ENCODE measurements around the gene CALCOCO1. TPM values are rescaled to one million over a fixed set of nuclear protein-coding genes. Genes with fewer than 3 reads are reported as not detected.

The CALCOCO1 gene
- total and polyA plus RNA-seq, 2 of the 13 experiments (the other 11 are each of a cell fraction or from before 2014, with no cell fraction given): 7.7 to 47.7 TPM

- in situ Hi-C loops (cut with HindIII; ENCODE audit: extremely low pct_ligation_motif_present, low pct_unique_long_range_greater_than_20kb): no loop called here
- Histone ChIP-seq H3K79me2 (ENCODE audit: insufficient read depth, low read length) (no peaks in the 10 kb centered on the region), H2AFZ (ENCODE audit: low read length) (no peak overlapping the region), H3K4me2 (ENCODE audit: low read depth, low read length) (no peak overlapping the region), H3K27me3 (ENCODE audit: control insufficient read depth in 1 of 2, insufficient read depth in 2 of 2, low read length in 2 of 2) (peaks cover 0 to 8% of the 10 kb centered on the region in 2 experiments; a peak in 1 of 5 replicates), H3K36me3 (replicated peaks in 1 of 2; ENCODE audit: control insufficient read depth in 1 of 2, insufficient read depth in 2 of 2, low read length in 2 of 2) (no peaks in the 10 kb centered on the region; a peak in 2 of 5 replicates), H3K4me3 (replicated peaks in 1 of 3; ENCODE audit: insufficient read depth in 1 of 3, low read depth in 2 of 3, low read length in 3 of 3) (no peak overlapping the region), H3K9ac (ENCODE audit: insufficient read depth, low read depth, low read length) (no peak overlapping the region), H3K4me1 (ENCODE audit: insufficient read depth, low read length) (no peaks in the 10 kb centered on the region), H3K27ac (ENCODE audit: extremely low read length, insufficient read depth, low read length) (no peak overlapping the region), H4K20me1 (ENCODE audit: insufficient read depth, low read length) (no peaks in the 10 kb centered on the region), H3K9me3 (ENCODE audit: low read length) (no peaks in the 10 kb centered on the region)
- ChIA-PET CTCF (ENCODE audit: low intra/inter-chr PET ratio, low total read pairs) (no interaction called here), POLR2A (no interaction called here)
- FAIRE-seq (no peak), ATAC-seq (no peak), DNase-seq (ENCODE audit: low spot score) (no peak)
- 91% methylated on average over 4 of the region's 4 CpGs for WGBS (ENCODE audit: low lambda C conversion rate)
- no TSS peak for BruUV-seq (replicated peaks)
- intact Hi-C loops (cut with micrococcal nuclease; ENCODE audit: unreplicated experiment): no loop called here
- TF ChIP-seq ZBTB20 (CRISPR knock-in tag; IDR thresholded peaks at IDR 0.05; ENCODE audit: borderline replicate concordance, low read depth) (no peak), ZNF30 (CRISPR knock-in tag; IDR thresholded peaks at IDR 0.05) (no peak), HNRNPH1 (optimal IDR thresholded peaks at IDR 0.05; ENCODE audit: low read depth, low read length) (no peak), U2AF1 (optimal IDR thresholded peaks at IDR 0.05; ENCODE audit: low read depth, low read length) (no peak), XRCC5 (optimal IDR thresholded peaks at IDR 0.05; ENCODE audit: low read length) (no peak), HBP1 (CRISPR knock-in tag; IDR thresholded peaks at IDR 0.05; ENCODE audit: low read depth) (no peak), MLLT10 (CRISPR knock-in tag; IDR thresholded peaks at IDR 0.05) (no peak), KLF16 (CRISPR knock-in tag; IDR thresholded peaks at IDR 0.05) (no peak), SMAD9 (CRISPR knock-in tag; IDR thresholded peaks at IDR 0.05) (no peak), SAP130 (CRISPR knock-in tag; IDR thresholded peaks at IDR 0.05; ENCODE audit: low read depth) (no peak), CCDC6 (CRISPR knock-in tag; IDR thresholded peaks at IDR 0.05) (no peak), LCORL (IDR thresholded peaks at IDR 0.05) (no peak), LCORL (CRISPR knock-in tag; IDR thresholded peaks at IDR 0.05) (no peak), RFXAP (CRISPR knock-in tag; IDR thresholded peaks at IDR 0.05; ENCODE audit: borderline replicate concordance) (no peak), NFATC3 (CRISPR knock-in tag; IDR thresholded peaks at IDR 0.05) (no peak), ZBTB21 (CRISPR knock-in tag; IDR thresholded peaks at IDR 0.05) (no peak), PRPF4 (IDR thresholded peaks at IDR 0.05; ENCODE audit: low read depth, low read length, poor library complexity, severe bottlenecking) (no peak), THYN1 (CRISPR knock-in tag; IDR thresholded peaks at IDR 0.05; ENCODE audit: borderline replicate concordance, low read depth) (no peak), SRSF9 (IDR thresholded peaks at IDR 0.05; ENCODE audit: borderline replicate concordance, insufficient read depth, low read depth, low read length, poor library complexity, severe bottlenecking) (no peak), BORCS8-MEF2B (CRISPR knock-in tag; IDR thresholded peaks at IDR 0.05) (no peak)
Measured at GRCh38 chr12:53714004-53714403, 13.2 kb downstream of the CALCOCO1 start.

Measured in HepG2 (cell line).